LNCAP (cell line): ENCODE data around the gene TMEM107.

Experiments
- CTCF ChIP-seq: fragments of 450-650 bp; IDR thresholded peaks from 2 replicates; pipeline ENCODE4 v1.5.1; 2017; ENCODE audit warnings: mild to moderate bottlenecking

Gene TMEM107

GRCh38 chr17:8125154-8125946, 50.8 kb downstream of the TMEM107 start:
- no peak for TF ChIP-seq CTCF

- TF ChIP-seq CTCF, result no peak
Measured at GRCh38 chr17:8124350-8125153, 51.6 kb downstream of the TMEM107 start.

- no peak for TF ChIP-seq CTCF
Measured at GRCh38 chr17:8123695-8124349, 52.4 kb downstream of the TMEM107 start, which contains the start of gene HES7. HES7 (minus strand) TSS chr17:8124106; CDS start chr17:8124084, 22 bp downstream.

GRCh38 chr17:8122924-8123694, 53.1 kb downstream of the TMEM107 start:
- no peak for TF ChIP-seq CTCF
